ENCODE measurements around the gene CNTRL.

GRCh38 chr9:121189006-121189405 is 114.3 kb downstream of the CNTRL start:
- TF ChIP-seq NFIC (IDR thresholded peaks at IDR 0.05; ENCODE audit: borderline replicate concordance): no peak
- no peak for TF ChIP-seq CTCF (IDR thresholded peaks at IDR 0.05)
- no peak for TF ChIP-seq JUND (IDR thresholded peaks at IDR 0.05)
- no peak for TF ChIP-seq EP300 (IDR thresholded peaks at IDR 0.05; ENCODE audit: borderline replicate concordance in 1 of 2, low read depth in 1 of 2, low read length in 1 of 2)
- no peak for TF ChIP-seq USF2 (IDR thresholded peaks at IDR 0.05; ENCODE audit: borderline replicate concordance, low read depth, low read length)
- TF ChIP-seq IRF3 (IDR thresholded peaks at IDR 0.05; ENCODE audit: low read depth, low read length): no peak
- no peak for TF ChIP-seq FOXJ3 (CRISPR knock-in tag; IDR thresholded peaks at IDR 0.05)
